Keratinocyte (primary cell): ENCODE measurements around the gene SPTBN1. TPM values are rescaled to one million over a fixed set of nuclear protein-coding genes. Genes with fewer than 3 reads are reported as not detected.

Experiments
- DNase-seq: peaks from one replicate; pipeline ENCODE4 v3.0.0-alpha.2; 2011; ENCODE audit warnings: low read depth, missing footprints, low spot score
- FAIRE-seq: peaks from 2 replicates; lab custom pipeline; 2011; peaks lifted over from hg19 to GRCh38; lab: Jason Lieb, UNC
- H2AFZ ChIP-seq: 2 replicates; pipeline ENCODE4 v1.6.0; 2012; ENCODE audit warnings: low read length, control low read depth, inconsistent platforms; ENCODE audit not compliant: control insufficient read depth
- H3K27ac ChIP-seq: 2 replicates; pipeline ENCODE4 v1.5.1; 2011; ENCODE audit warnings: low read length; ENCODE audit not compliant: control insufficient read depth, insufficient read depth
- H3K27me3 ChIP-seq: 3 replicates; pipeline ENCODE4 v1.6.0; 2011; ENCODE audit warnings: low read length; ENCODE audit not compliant: control insufficient read depth, insufficient read depth; ENCODE audit errors: extremely low read depth
- H3K36me3 ChIP-seq, 2 experiments: 2 replicates in 1 of 2; 3 replicates in 1 of 2; pipeline ENCODE4 v1.5.1; 2011; ENCODE audit warnings: low read length in 2 of 2, mild to moderate bottlenecking in 1 of 2; ENCODE audit not compliant: control insufficient read depth in 2 of 2, insufficient read depth in 2 of 2; ENCODE audit errors: extremely low read depth in 1 of 2
- H3K4me1 ChIP-seq: 3 replicates; pipeline ENCODE4 v1.5.1; 2011; ENCODE audit warnings: low read length; ENCODE audit not compliant: control insufficient read depth, insufficient read depth; ENCODE audit errors: extremely low read depth
- H3K4me2 ChIP-seq: 3 replicates; pipeline ENCODE4 v1.6.0; 2011; ENCODE audit warnings: low read depth, low read length; ENCODE audit not compliant: control insufficient read depth, insufficient read depth; ENCODE audit errors: extremely low read depth
- H3K4me3 ChIP-seq, 3 experiments: fragments of 200-600 bp in 1 of 3; sonication (generic) in 1 of 3; 2 replicates in 2 of 3; 3 replicates in 1 of 3; pipeline ENCODE4 v1.5.1; 2011 to 2016; ENCODE audit warnings: low read length in 3 of 3, mild to moderate bottlenecking in 3 of 3, control low read depth in 2 of 3, inconsistent platforms in 1 of 3, low read depth in 1 of 3, mixed read lengths in 1 of 3, mixed run types in 1 of 3, moderate library complexity in 1 of 3; ENCODE audit not compliant: control insufficient read depth in 2 of 3, insufficient read depth in 2 of 3; ENCODE audit errors: extremely low read depth in 1 of 3
- H3K79me2 ChIP-seq: 2 replicates; pipeline ENCODE4 v1.6.0; 2012; ENCODE audit warnings: low read length; ENCODE audit not compliant: control insufficient read depth, insufficient read depth
- H3K9ac ChIP-seq: 3 replicates; pipeline ENCODE4 v1.6.0; 2011; ENCODE audit warnings: low read length; ENCODE audit not compliant: control insufficient read depth, insufficient read depth; ENCODE audit errors: extremely low read depth
- H3K9me1 ChIP-seq: 3 replicates; pipeline ENCODE4 v1.6.0; 2011; ENCODE audit warnings: low read length; ENCODE audit not compliant: control insufficient read depth, insufficient read depth; ENCODE audit errors: extremely low read depth
- H3K9me3 ChIP-seq: 2 replicates; pipeline ENCODE4 v1.5.1; 2012; ENCODE audit warnings: low read depth, low read length; ENCODE audit not compliant: control insufficient read depth
- H4K20me1 ChIP-seq: 3 replicates; pipeline ENCODE4 v1.6.0; 2011; ENCODE audit warnings: low read length; ENCODE audit not compliant: control insufficient read depth, insufficient read depth; ENCODE audit errors: extremely low read depth
- EZH2 ChIP-seq: IDR thresholded peaks from one replicate; pipeline ENCODE4 v1.6.1; 2012; ENCODE audit warnings: inconsistent platforms, mild to moderate bottlenecking, low read length, moderate library complexity
- dilution Hi-C: fragments of 300-500 bp; cut with MboI; formaldehyde crosslinking; loops from one replicate; pipeline ENCODE4 v1.7.0; 2020; ENCODE audit warnings: low sequenced_read_pairs; ENCODE audit not compliant: extremely low pct_ligation_motif_present
- polyA plus RNA-seq, 5 experiments: library from polyadenylated mRNA; depleted of rRNA in 3 of 5; stranded (reverse) in 3 of 5; stranded (forward) in 1 of 5; unstranded in 1 of 5; fragments of >200 nt; gene quantifications; 1 replicate in 1 of 5; 2 replicates in 3 of 5; 3 replicates in 1 of 5; pipeline versions ENCODE4 v1.2.1 to v1.2.3, GENCODE V29; 2011 to 2012; ENCODE audit warnings: missing spikeins in 2 of 5, low read depth in 1 of 5, low replicate concordance in 1 of 5
- TF ChIP-seq, protein P1 (sequence below), 3 experiments: IDR thresholded peaks in 1 of 3; conservative IDR thresholded peaks in 1 of 3; optimal IDR thresholded peaks in 1 of 3; 2 replicates in 2 of 3; 3 replicates in 1 of 3; pipeline versions ENCODE3 to v1.5.1; 2011; ENCODE audit warnings: low read length in 3 of 3, mild to moderate bottlenecking in 3 of 3, moderate library complexity in 2 of 3, control low read depth in 1 of 3, inconsistent platforms in 1 of 3; ENCODE audit not compliant: insufficient read depth in 2 of 3; ENCODE audit errors: extremely low read depth in 1 of 3

The SPTBN1 gene
- polyA plus RNA-seq, 1 donor (not counting 4 experiments of a cell fraction or from before 2014, with no cell fraction given), result 40.0 TPM

DNA sequence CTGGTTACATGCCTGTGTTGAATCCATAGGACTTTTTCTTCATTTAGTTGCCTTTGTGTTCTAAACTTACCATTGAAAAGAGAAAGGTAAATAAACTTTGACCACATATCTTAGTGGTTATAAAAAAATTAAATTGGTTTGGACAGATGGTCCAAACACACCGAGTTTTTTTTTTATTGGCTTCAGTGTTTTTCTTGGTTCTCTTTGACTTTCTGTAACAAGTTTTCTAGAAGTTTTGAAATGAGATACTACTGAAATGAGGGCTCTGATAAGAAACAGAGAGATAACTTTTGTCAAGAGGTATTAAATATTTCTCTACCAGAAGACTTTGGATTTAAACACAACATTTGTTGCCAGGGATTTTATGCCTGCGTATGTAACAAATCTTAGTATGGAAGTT lies 20.7 kb downstream of the SPTBN1 start:
- FAIRE-seq, result no peak
- Histone ChIP-seq H3K4me2 (no peak overlapping the region), H3K27ac (no peak overlapping the region), H3K4me1 (no peaks in the 10 kb centered on the region), H3K4me3 (no peak overlapping the region), H3K9me3 (no peaks in the 10 kb centered on the region), H3K79me2 (no peaks in the 10 kb centered on the region), H3K9ac (no peak overlapping the region), H2AFZ (no peak overlapping the region), H3K27me3 (no peaks in the 10 kb centered on the region), H4K20me1 (no peaks in the 10 kb centered on the region), H3K36me3 (no peaks in the 10 kb centered on the region), H3K9me1 (no peaks in the 10 kb centered on the region)
- DNase-seq, result no peak
- dilution Hi-C loops, result no loop called here
- TF ChIP-seq, protein P1, sequence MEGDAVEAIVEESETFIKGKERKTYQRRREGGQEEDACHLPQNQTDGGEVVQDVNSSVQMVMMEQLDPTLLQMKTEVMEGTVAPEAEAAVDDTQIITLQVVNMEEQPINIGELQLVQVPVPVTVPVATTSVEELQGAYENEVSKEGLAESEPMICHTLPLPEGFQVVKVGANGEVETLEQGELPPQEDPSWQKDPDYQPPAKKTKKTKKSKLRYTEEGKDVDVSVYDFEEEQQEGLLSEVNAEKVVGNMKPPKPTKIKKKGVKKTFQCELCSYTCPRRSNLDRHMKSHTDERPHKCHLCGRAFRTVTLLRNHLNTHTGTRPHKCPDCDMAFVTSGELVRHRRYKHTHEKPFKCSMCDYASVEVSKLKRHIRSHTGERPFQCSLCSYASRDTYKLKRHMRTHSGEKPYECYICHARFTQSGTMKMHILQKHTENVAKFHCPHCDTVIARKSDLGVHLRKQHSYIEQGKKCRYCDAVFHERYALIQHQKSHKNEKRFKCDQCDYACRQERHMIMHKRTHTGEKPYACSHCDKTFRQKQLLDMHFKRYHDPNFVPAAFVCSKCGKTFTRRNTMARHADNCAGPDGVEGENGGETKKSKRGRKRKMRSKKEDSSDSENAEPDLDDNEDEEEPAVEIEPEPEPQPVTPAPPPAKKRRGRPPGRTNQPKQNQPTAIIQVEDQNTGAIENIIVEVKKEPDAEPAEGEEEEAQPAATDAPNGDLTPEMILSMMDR (optimal IDR thresholded peaks at IDR 0.05 in 1 of 3, IDR thresholded peaks at IDR 0.05 in 1 of 3, conservative IDR thresholded peaks at IDR 0.05 in 1 of 3; ENCODE audit: extremely low read depth in 1 of 3, insufficient read depth in 2 of 3, low read length in 3 of 3), result no peak
- no peak for TF ChIP-seq EZH2

DNA sequence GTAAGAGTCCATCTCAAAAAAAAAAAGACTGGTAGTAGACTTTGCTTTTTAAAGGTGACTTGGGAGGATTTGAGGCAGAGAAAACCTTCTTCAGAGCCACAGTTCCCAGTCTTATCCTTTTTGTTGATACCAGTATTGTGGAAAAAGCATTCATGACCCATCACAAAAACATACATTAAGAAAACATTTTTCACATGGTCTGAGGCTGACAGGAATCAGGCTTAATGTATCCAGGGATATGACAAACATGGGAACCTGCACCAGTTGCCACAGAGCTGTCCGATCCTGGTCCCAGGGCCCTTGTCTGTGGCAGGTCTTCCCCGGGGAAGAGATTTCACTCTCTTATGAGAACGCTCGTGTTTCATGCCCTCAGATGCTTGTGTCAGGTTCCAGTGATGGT lies 21.8 kb downstream of the SPTBN1 start:
- FAIRE-seq, result no peak
- TF ChIP-seq EZH2, result no peak
- TF ChIP-seq, protein P1 (optimal IDR thresholded peaks at IDR 0.05 in 1 of 3, IDR thresholded peaks at IDR 0.05 in 1 of 3, conservative IDR thresholded peaks at IDR 0.05 in 1 of 3; ENCODE audit: extremely low read depth in 1 of 3, insufficient read depth in 2 of 3, low read length in 3 of 3), result no peak
- dilution Hi-C loops, result no loop called here

More for the DNA sequence above, 21.8 kb downstream of the SPTBN1 start:
- no peaks in the 10 kb centered on the region for H3K36me3 ChIP-seq
- H2AFZ ChIP-seq, result no peak overlapping the region
- H3K4me2 ChIP-seq, result no peak overlapping the region
- H3K9ac ChIP-seq, result no peak overlapping the region
- DNase-seq, result no peak
- H3K79me2 ChIP-seq, result no peaks in the 10 kb centered on the region
- H3K27me3 ChIP-seq, result no peaks in the 10 kb centered on the region
- peaks cover 1% of the 10 kb centered on the region for H3K4me1 ChIP-seq
- no peaks in the 10 kb centered on the region for H3K9me3 ChIP-seq
- H3K27ac ChIP-seq, result no peak overlapping the region
- H3K4me3 ChIP-seq, result no peak overlapping the region
- H4K20me1 ChIP-seq, result no peaks in the 10 kb centered on the region
- no peaks in the 10 kb centered on the region for H3K9me1 ChIP-seq
